IMR-90 (cell line): ENCODE data around the gene EFCC1. TPM values are rescaled to one million over a fixed set of nuclear protein-coding genes. Genes with fewer than 3 reads are reported as not detected.

Experiments used
- ATAC-seq: fragments of 200-7000 bp; cut with Tn5 transposase; 2 replicates; pipeline ENCODE4 v1.9.1; 2020; ENCODE audit warnings: low read depth, mild to moderate bottlenecking, moderate library complexity
- BruUV-seq: library from RNA; stranded (reverse); fragments of 400-500 nt; replicated peaks from 2 replicates; lab custom pipeline; 2021; lab: Mats Ljungman, UMichigan
- CTCF ChIA-PET: fragments of 300-600 bp; formaldehyde crosslinking; extraction: SDS; loops from one replicate; lab custom pipeline; 2021; ENCODE audit warnings: antibody characterized with exemption; lab: Yijun Ruan, JAX
- POLR2A ChIA-PET: fragments of 300-600 bp; sonication (Branson Sonifier 250); formaldehyde crosslinking; loops from one replicate; lab custom pipeline; 2022; ENCODE audit warnings: antibody characterized with exemption; ENCODE audit not compliant: unreplicated experiment; lab: Charles Lee
- DNase-seq: peaks from one replicate; pipeline ENCODE4 v3.0.0; 2013
- H2AFZ ChIP-seq: replicated peaks from 2 replicates; pipeline ENCODE3; 2013; ENCODE audit warnings: low read length, mild to moderate bottlenecking; ENCODE audit not compliant: poor library complexity
- H2AK5ac ChIP-seq: 2 replicates; pipeline ENCODE4 v1.6.1; 2013; ENCODE audit warnings: low read depth, low read length, inconsistent platforms
- H2AK9ac ChIP-seq: replicated peaks from 2 replicates; pipeline ENCODE3; 2013; ENCODE audit warnings: mild to moderate bottlenecking, low read depth, low read length, moderate library complexity; ENCODE audit not compliant: poor library complexity
- H2BK120ac ChIP-seq: 2 replicates; pipeline ENCODE4 v1.6.1; 2013; ENCODE audit warnings: low read depth, low read length, inconsistent platforms
- H2BK15ac ChIP-seq: 3 replicates; pipeline ENCODE4 v1.6.1; 2013; ENCODE audit warnings: low read depth, low read length, inconsistent platforms
- H2BK20ac ChIP-seq: 2 replicates; pipeline ENCODE4 v1.6.1; 2013; ENCODE audit warnings: low read depth, mild to moderate bottlenecking, inconsistent platforms, low read length, moderate library complexity
- H2BK5ac ChIP-seq: 2 replicates; pipeline ENCODE4 v1.6.1; 2013; ENCODE audit warnings: mild to moderate bottlenecking, low read depth, low read length, inconsistent platforms; ENCODE audit not compliant: poor library complexity, severe bottlenecking
- H3K14ac ChIP-seq: replicated peaks from 2 replicates; pipeline ENCODE4 v1.6.1; 2013; ENCODE audit warnings: low read depth, low read length, inconsistent platforms
- H3K18ac ChIP-seq: 2 replicates; pipeline ENCODE4 v1.6.1; 2013; ENCODE audit warnings: low read depth, low read length, control low read depth
- H3K23ac ChIP-seq: 2 replicates; pipeline ENCODE4 v1.6.1; 2013; ENCODE audit warnings: low read depth, low read length, inconsistent platforms
- H3K27ac ChIP-seq: 2 replicates; pipeline ENCODE4 v1.5.1; 2013; ENCODE audit warnings: mild to moderate bottlenecking, control low read depth, low read length; ENCODE audit not compliant: insufficient read depth
- H3K27me3 ChIP-seq: 2 replicates; pipeline ENCODE4 v1.6.1; 2013; ENCODE audit warnings: low read length; ENCODE audit not compliant: control insufficient read depth, insufficient read depth
- H3K36me3 ChIP-seq: 2 replicates; pipeline ENCODE4 v1.6.1; 2013; ENCODE audit warnings: low read length, mixed read lengths; ENCODE audit not compliant: control insufficient read depth, insufficient read depth
- H3K4ac ChIP-seq: 2 replicates; pipeline ENCODE4 v1.6.1; 2013; ENCODE audit warnings: low read depth, low read length, inconsistent platforms
- H3K4me1 ChIP-seq: 2 replicates; pipeline ENCODE4 v1.6.1; 2013; ENCODE audit warnings: low read length, mixed read lengths; ENCODE audit not compliant: control insufficient read depth, insufficient read depth
- H3K4me2 ChIP-seq: 2 replicates; pipeline ENCODE4 v1.6.1; 2013; ENCODE audit warnings: low read depth, mild to moderate bottlenecking, control low read depth, low read length, moderate library complexity
- H3K4me3 ChIP-seq: 2 replicates; pipeline ENCODE4 v1.5.1; 2013; ENCODE audit warnings: low read depth, mild to moderate bottlenecking, control low read depth, low read length, moderate library complexity; ENCODE audit not compliant: insufficient read depth
- H3K56ac ChIP-seq: 2 replicates; pipeline ENCODE4 v1.6.1; 2013; ENCODE audit warnings: low read length, inconsistent platforms; ENCODE audit not compliant: insufficient read depth; ENCODE audit errors: extremely low read depth
- H3K79me1 ChIP-seq, 2 experiments: 2 replicates each; pipeline ENCODE4 v1.6.1; 2013; ENCODE audit warnings: low read length in 2 of 2, inconsistent platforms in 1 of 2, low read depth in 1 of 2
- H3K9ac ChIP-seq: 2 replicates; pipeline ENCODE4 v1.6.1; 2013; ENCODE audit warnings: low read depth, low read length, control low read depth
- H3K9me1 ChIP-seq: 2 replicates; pipeline ENCODE4 v1.6.1; 2013; ENCODE audit warnings: low read length, inconsistent platforms; ENCODE audit not compliant: insufficient read depth
- H3K9me3 ChIP-seq: 2 replicates; pipeline ENCODE4 v1.6.1; 2013; ENCODE audit warnings: low read length; ENCODE audit not compliant: control insufficient read depth, insufficient read depth
- H4K20me1 ChIP-seq: 2 replicates; pipeline ENCODE4 v1.6.1; 2013; ENCODE audit warnings: low read length, inconsistent platforms; ENCODE audit not compliant: insufficient read depth
- H4K5ac ChIP-seq: 2 replicates; pipeline ENCODE4 v1.6.1; 2013; ENCODE audit warnings: mild to moderate bottlenecking, low read depth, low read length, control low read depth
- H4K8ac ChIP-seq, 2 experiments: 2 replicates each; pipeline ENCODE4 v1.6.1; 2013; ENCODE audit warnings: low read depth in 2 of 2, low read length in 2 of 2, control low read depth in 1 of 2, inconsistent platforms in 1 of 2
- H4K91ac ChIP-seq: 2 replicates; pipeline ENCODE4 v1.6.1; 2013; ENCODE audit warnings: low read depth, low read length, inconsistent platforms; ENCODE audit not compliant: insufficient read depth
- BHLHE40 ChIP-seq: fragments of 150-350 bp; IDR thresholded peaks from 2 replicates; pipeline ENCODE4 v1.6.1; 2016; ENCODE audit warnings: mild to moderate bottlenecking, low read depth, low read length
- CEBPB ChIP-seq: IDR thresholded peaks from 2 replicates; pipeline ENCODE4 v1.6.1; 2012; ENCODE audit warnings: low read depth, low read length, improper control_type of control experiment
- CHD1 ChIP-seq: IDR thresholded peaks from 2 replicates; pipeline ENCODE4 v1.6.1; 2012; ENCODE audit warnings: low read depth, low read length, improper control_type of control experiment
- FOS ChIP-seq: fragments of 150-350 bp; IDR thresholded peaks from 2 replicates; pipeline ENCODE4 v1.6.1; 2016; ENCODE audit warnings: low read depth, low read length
- MAFK ChIP-seq: IDR thresholded peaks from 2 replicates; pipeline ENCODE4 v1.6.1; 2012; ENCODE audit warnings: low read depth, low read length, improper control_type of control experiment
- MAZ ChIP-seq: IDR thresholded peaks from 2 replicates; pipeline ENCODE4 v1.6.1; 2012; ENCODE audit warnings: low read depth, mild to moderate bottlenecking, low read length, improper control_type of control experiment, moderate library complexity, borderline replicate concordance
- MXI1 ChIP-seq: IDR thresholded peaks from 2 replicates; pipeline ENCODE4 v1.6.1; 2012; ENCODE audit warnings: low read depth, mild to moderate bottlenecking, low read length, moderate library complexity, borderline replicate concordance
- NFE2L2 ChIP-seq: fragments of 150-350 bp; IDR thresholded peaks from 2 replicates; pipeline ENCODE4 v1.6.1; 2016; ENCODE audit warnings: low read depth, mild to moderate bottlenecking, low read length
- POLR2A ChIP-seq: IDR thresholded peaks from 2 replicates; pipeline ENCODE4 v1.6.1; 2012; ENCODE audit warnings: mild to moderate bottlenecking, low read depth, low read length
- RAD21 ChIP-seq: IDR thresholded peaks from 2 replicates; pipeline ENCODE4 v1.6.1; 2012; ENCODE audit warnings: low read length, improper control_type of control experiment
- RFX5 ChIP-seq: IDR thresholded peaks from 2 replicates; pipeline ENCODE4 v1.8.0; 2012; ENCODE audit warnings: low read depth, mild to moderate bottlenecking, low read length, moderate library complexity
- SMC3 ChIP-seq: fragments of 150-350 bp; IDR thresholded peaks from 2 replicates; pipeline ENCODE4 v1.6.1; 2016; ENCODE audit warnings: low read depth, mild to moderate bottlenecking, antibody characterized with exemption, low read length, moderate library complexity
- WGBS, 2 experiments: methylation state at CpG; one replicate each; pipeline versions ENCODE4 v1.1.5 to v1.1.7; 2013; ENCODE audit warnings: missing lambda C conversion rate in 2 of 2; ENCODE audit not compliant: insufficient read length in 1 of 2; ENCODE audit errors: extremely low coverage in 2 of 2; 5-methylcytosine and 5-hydroxymethylcytosine counted together
- dilution Hi-C: fragments of 300-500 bp; cut with HindIII; formaldehyde crosslinking; loops from one replicate; pipeline ENCODE4 v1.14.3; 2018; ENCODE audit warnings: low sequenced_read_pairs; ENCODE audit not compliant: unreplicated experiment
- in situ Hi-C: fragments of 300-500 bp; cut with MboI; formaldehyde crosslinking; loops from 3 replicates; pipeline ENCODE4 v1.14.3; 2019; ENCODE audit warnings: low sequenced_read_pairs, inconsistent platforms, mixed read lengths
- intact Hi-C: fragments of 100-400 bp; cut with micrococcal nuclease; formaldehyde crosslinking; loops from 2 replicates; pipeline ENCODE4 v1.10.0; 2022
- polyA plus RNA-seq, 3 experiments: library from polyadenylated mRNA; depleted of rRNA; stranded (reverse); fragments of >200 nt; gene quantifications; 2 replicates each; pipeline ENCODE4 v1.2.3, GENCODE V29; 2012; ENCODE audit warnings: low replicate concordance in 1 of 3
- total RNA-seq: library from RNA; depleted of rRNA; stranded (reverse); fragments of >200 nt; gene quantifications from 2 replicates; pipeline ENCODE4 v1.2.3, GENCODE V29; 2012
- TF ChIP-seq, protein P1 (sequence below): fragments of 150-350 bp; IDR thresholded peaks from 2 replicates; pipeline ENCODE4 v1.6.1; 2016; ENCODE audit warnings: low read depth, mild to moderate bottlenecking, low read length, moderate library complexity, borderline replicate concordance
- TF ChIP-seq, protein P2 (sequence below): conservative IDR thresholded peaks from 2 replicates; pipeline ENCODE4 v1.5.1; 2012; ENCODE audit warnings: mild to moderate bottlenecking, low read depth, low read length, improper control_type of control experiment
- TF ChIP-seq, protein P3 (sequence below): fragments of 150-350 bp; IDR thresholded peaks from 2 replicates; pipeline ENCODE4 v1.6.1; 2017; ENCODE audit warnings: mild to moderate bottlenecking, antibody characterized with exemption, low read length, low read depth

EFCC1 gene
- total and polyA plus RNA-seq, 2 of the 4 experiments (the other 2 are of a cell fraction): not detected

DNA sequence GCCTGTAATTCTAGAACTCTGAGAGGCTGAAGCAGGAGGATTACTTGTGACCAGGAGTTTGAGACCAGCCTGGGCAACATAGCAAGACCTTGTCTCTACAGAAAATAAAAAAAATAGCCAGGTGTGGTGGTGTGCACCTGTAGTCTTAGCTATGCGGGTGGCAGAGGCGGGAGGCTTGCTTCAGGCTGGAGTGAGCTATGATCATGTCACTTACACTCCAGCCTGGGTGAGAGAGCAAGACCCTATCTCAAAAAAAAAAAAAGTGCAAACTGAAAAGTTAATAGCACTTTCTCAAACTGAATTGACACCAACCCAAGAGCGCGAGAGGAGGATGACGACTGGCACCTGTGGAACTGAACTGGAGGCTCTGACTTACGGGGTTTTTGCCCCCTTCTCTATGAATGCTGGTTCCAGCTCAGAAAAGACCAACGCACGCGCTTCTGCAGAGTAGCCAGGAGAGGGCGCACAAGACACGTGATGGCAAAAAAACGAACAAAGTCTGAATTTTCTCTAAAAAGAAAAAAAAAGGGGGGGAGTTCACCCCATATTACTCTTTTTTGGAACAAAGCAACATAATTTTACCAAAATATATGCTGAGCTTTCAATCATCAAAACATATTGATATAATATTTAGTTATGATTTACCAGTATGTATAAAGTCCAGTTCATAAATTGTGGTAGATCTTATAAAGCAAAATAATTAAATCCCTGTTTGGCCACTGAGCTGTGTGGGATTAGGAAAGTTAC, 30.9 kb upstream of the EFCC1 start:
- intact Hi-C loops: loop anchor here (1.0 kb wide), 4 partner anchors 83 to 275 kb away; partner anchors contain the start of gene ISY1
- H3K27ac ChIP-seq: no peak overlapping the region
- TF ChIP-seq, protein P1, sequence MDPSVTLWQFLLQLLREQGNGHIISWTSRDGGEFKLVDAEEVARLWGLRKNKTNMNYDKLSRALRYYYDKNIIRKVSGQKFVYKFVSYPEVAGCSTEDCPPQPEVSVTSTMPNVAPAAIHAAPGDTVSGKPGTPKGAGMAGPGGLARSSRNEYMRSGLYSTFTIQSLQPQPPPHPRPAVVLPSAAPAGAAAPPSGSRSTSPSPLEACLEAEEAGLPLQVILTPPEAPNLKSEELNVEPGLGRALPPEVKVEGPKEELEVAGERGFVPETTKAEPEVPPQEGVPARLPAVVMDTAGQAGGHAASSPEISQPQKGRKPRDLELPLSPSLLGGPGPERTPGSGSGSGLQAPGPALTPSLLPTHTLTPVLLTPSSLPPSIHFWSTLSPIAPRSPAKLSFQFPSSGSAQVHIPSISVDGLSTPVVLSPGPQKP: no peak
- TF ChIP-seq MAFK (no peak), BHLHE40 (no peak), MAZ (no peak), MXI1 (no peak), NFE2L2 (no peak), RFX5 (no peak), CHD1 (no peak), RAD21 (peak; percentile 88), SMC3 (peak; percentile 89), FOS (no peak), POLR2A (no peak), CEBPB (no peak)
- TF ChIP-seq, protein P2, sequence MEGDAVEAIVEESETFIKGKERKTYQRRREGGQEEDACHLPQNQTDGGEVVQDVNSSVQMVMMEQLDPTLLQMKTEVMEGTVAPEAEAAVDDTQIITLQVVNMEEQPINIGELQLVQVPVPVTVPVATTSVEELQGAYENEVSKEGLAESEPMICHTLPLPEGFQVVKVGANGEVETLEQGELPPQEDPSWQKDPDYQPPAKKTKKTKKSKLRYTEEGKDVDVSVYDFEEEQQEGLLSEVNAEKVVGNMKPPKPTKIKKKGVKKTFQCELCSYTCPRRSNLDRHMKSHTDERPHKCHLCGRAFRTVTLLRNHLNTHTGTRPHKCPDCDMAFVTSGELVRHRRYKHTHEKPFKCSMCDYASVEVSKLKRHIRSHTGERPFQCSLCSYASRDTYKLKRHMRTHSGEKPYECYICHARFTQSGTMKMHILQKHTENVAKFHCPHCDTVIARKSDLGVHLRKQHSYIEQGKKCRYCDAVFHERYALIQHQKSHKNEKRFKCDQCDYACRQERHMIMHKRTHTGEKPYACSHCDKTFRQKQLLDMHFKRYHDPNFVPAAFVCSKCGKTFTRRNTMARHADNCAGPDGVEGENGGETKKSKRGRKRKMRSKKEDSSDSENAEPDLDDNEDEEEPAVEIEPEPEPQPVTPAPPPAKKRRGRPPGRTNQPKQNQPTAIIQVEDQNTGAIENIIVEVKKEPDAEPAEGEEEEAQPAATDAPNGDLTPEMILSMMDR: peak; percentile 91
- TF ChIP-seq, protein P3, sequence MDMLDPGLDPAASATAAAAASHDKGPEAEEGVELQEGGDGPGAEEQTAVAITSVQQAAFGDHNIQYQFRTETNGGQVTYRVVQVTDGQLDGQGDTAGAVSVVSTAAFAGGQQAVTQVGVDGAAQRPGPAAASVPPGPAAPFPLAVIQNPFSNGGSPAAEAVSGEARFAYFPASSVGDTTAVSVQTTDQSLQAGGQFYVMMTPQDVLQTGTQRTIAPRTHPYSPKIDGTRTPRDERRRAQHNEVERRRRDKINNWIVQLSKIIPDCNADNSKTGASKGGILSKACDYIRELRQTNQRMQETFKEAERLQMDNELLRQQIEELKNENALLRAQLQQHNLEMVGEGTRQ: 0 out of 2 replicates have a peak, but pooled peaks have one; percentile 38

More for the DNA sequence above, 30.9 kb upstream of the EFCC1 start:
- ChIA-PET POLR2A (no interaction called here), CTCF (interaction anchor here (0.5 to 3.4 kb wide), 37 partner anchors 8 to 416 kb away, joined by 3 to 21 read pairs (median 3); partner anchors contain the start of gene CFAP92)
- in situ Hi-C loops (loop anchor here (5.0 kb wide), 1 partner anchor 277 kb away; the partner anchor contains the start of gene COPG1), dilution Hi-C loops (no loop called here)
- no peaks in the 10 kb centered on the region for H3K79me1 ChIP-seq
- no CpG with 5 or more reads among the region's 12 CpGs for WGBS, 2 experiments
- no peak overlapping the region for H3K9ac ChIP-seq
- H2AFZ ChIP-seq: peak overlapping the region; percentile 26
- H2BK120ac ChIP-seq: no peak overlapping the region
- no peak overlapping the region for H2BK5ac ChIP-seq
- no TSS peak for BruUV-seq
- no peaks in the 10 kb centered on the region for H4K20me1 ChIP-seq
- no peak overlapping the region for H3K18ac ChIP-seq
- H3K4ac ChIP-seq: no peak overlapping the region
- no peak overlapping the region for H4K91ac ChIP-seq
- no peaks in the 10 kb centered on the region for H3K9me3 ChIP-seq
- no peak overlapping the region for H3K4me2 ChIP-seq
- DNase-seq (peak; percentile 37), ATAC-seq (peak; percentile 72)
- H2AK5ac ChIP-seq: no peak overlapping the region
- H2BK15ac ChIP-seq: no peak overlapping the region
- H3K4me3 ChIP-seq: no peak overlapping the region
- H3K56ac ChIP-seq: no peak overlapping the region
- H3K27me3 ChIP-seq: peaks cover 22% of the 10 kb centered on the region
- no peaks in the 10 kb centered on the region for H3K36me3 ChIP-seq
- peaks cover 2% of the 10 kb centered on the region; the same call in 1 of the 2 replicates for H3K4me1 ChIP-seq
- H4K8ac ChIP-seq: no peak overlapping the region
- H3K9me1 ChIP-seq: no peaks in the 10 kb centered on the region; the same call in 1 of the 2 replicates
- H2BK20ac ChIP-seq: no peak overlapping the region
- no peak overlapping the region for H3K23ac ChIP-seq
- no peak overlapping the region for H4K5ac ChIP-seq
- H3K14ac ChIP-seq: no peak overlapping the region
- peak overlapping the region; percentile 37 for H2AK9ac ChIP-seq
